Neuronal stem cell (in vitro differentiated cells): ENCODE measurements around the gene ZSWIM1.

ENCODE experiments used
- DNase-seq: peaks from one replicate; pipeline ENCODE4 v3.0.0-alpha.2; 2013; ENCODE audit warnings: low spot score
- H2AFZ ChIP-seq: one replicate; pipeline ENCODE4 v1.6.1; 2013; ENCODE audit warnings: mild to moderate bottlenecking, low read length, inconsistent platforms
- H2AK5ac ChIP-seq: 2 replicates; pipeline ENCODE4 v1.6.1; 2013; ENCODE audit warnings: low read depth, mild to moderate bottlenecking, inconsistent platforms, low read length, moderate library complexity, mixed read lengths
- H2BK120ac ChIP-seq: 2 replicates; pipeline ENCODE4 v1.6.1; 2013; ENCODE audit warnings: low read depth, mild to moderate bottlenecking, inconsistent platforms, low read length, moderate library complexity, mixed read lengths
- H2BK12ac ChIP-seq: one replicate; pipeline ENCODE4 v1.6.1; 2013; ENCODE audit warnings: low read length, inconsistent platforms
- H2BK15ac ChIP-seq: 2 replicates; pipeline ENCODE4 v1.6.1; 2013; ENCODE audit warnings: mild to moderate bottlenecking, low read length, inconsistent platforms, mixed read lengths
- H2BK5ac ChIP-seq: one replicate; pipeline ENCODE4 v1.6.1; 2013; ENCODE audit warnings: inconsistent platforms, mild to moderate bottlenecking, low read length, moderate library complexity
- H3K14ac ChIP-seq: one replicate; pipeline ENCODE4 v1.6.1; 2013; ENCODE audit warnings: low read length, inconsistent platforms
- H3K18ac ChIP-seq: 2 replicates; pipeline ENCODE4 v1.6.1; 2013; ENCODE audit warnings: low read length, inconsistent platforms
- H3K23ac ChIP-seq: 2 replicates; pipeline ENCODE4 v1.6.1; 2013; ENCODE audit warnings: low read depth, mild to moderate bottlenecking, mixed read lengths, low read length, inconsistent platforms; ENCODE audit not compliant: poor library complexity
- H3K27ac ChIP-seq: replicated peaks from 3 replicates; pipeline ENCODE4 v1.5.1; 2013; ENCODE audit warnings: low read length, inconsistent platforms
- H3K27me3 ChIP-seq, 3 experiments: 2 replicates each; pipeline ENCODE4 v1.6.1; 2013; ENCODE audit warnings: low read length in 3 of 3, mild to moderate bottlenecking in 2 of 3, inconsistent platforms in 1 of 3, low read depth in 1 of 3, mixed read lengths in 1 of 3, moderate library complexity in 1 of 3; ENCODE audit not compliant: control insufficient read depth in 3 of 3, insufficient read depth in 3 of 3
- H3K36me3 ChIP-seq, 2 donors: replicated peaks in 1 of 2; 2 replicates each; pipeline ENCODE4 v1.6.1; 2013; ENCODE audit warnings: low read length in 2 of 2; ENCODE audit not compliant: control insufficient read depth in 2 of 2, insufficient read depth in 2 of 2
- H3K4ac ChIP-seq: 2 replicates; pipeline ENCODE4 v1.6.1; 2013; ENCODE audit warnings: inconsistent platforms, mild to moderate bottlenecking, low read length, moderate library complexity
- H3K4me1 ChIP-seq, 2 donors: 1 replicate in 1 of 2; 2 replicates in 1 of 2; pipeline ENCODE4 v1.6.1; 2013; ENCODE audit warnings: low read length in 2 of 2, low read depth in 1 of 2; ENCODE audit not compliant: control insufficient read depth in 2 of 2, insufficient read depth in 1 of 2
- H3K4me2 ChIP-seq: one replicate; pipeline ENCODE4 v1.6.1; 2013; ENCODE audit warnings: mild to moderate bottlenecking, low read length, inconsistent platforms; ENCODE audit not compliant: insufficient read depth, poor library complexity, severe bottlenecking
- H3K4me3 ChIP-seq, 2 donors: 2 replicates each; pipeline ENCODE4 v1.5.1; 2013; ENCODE audit warnings: low read length in 2 of 2, mild to moderate bottlenecking in 2 of 2, inconsistent platforms in 1 of 2, moderate library complexity in 1 of 2
- H3K79me1 ChIP-seq: one replicate; pipeline ENCODE4 v1.6.1; 2013; ENCODE audit warnings: low read depth, mild to moderate bottlenecking, inconsistent platforms, low read length, moderate library complexity
- H3K9ac ChIP-seq: one replicate; pipeline ENCODE4 v1.6.1; 2013; ENCODE audit warnings: mild to moderate bottlenecking, low read depth, low read length, inconsistent platforms; ENCODE audit not compliant: poor library complexity
- H3K9me3 ChIP-seq, 2 donors: replicated peaks in 1 of 2; 2 replicates each; pipeline versions ENCODE3 to v1.6.1; 2013; ENCODE audit warnings: low read length in 2 of 2, mild to moderate bottlenecking in 2 of 2, inconsistent platforms in 1 of 2, low read depth in 1 of 2, mixed read lengths in 1 of 2, moderate library complexity in 1 of 2; ENCODE audit not compliant: control insufficient read depth in 2 of 2, insufficient read depth in 1 of 2
- H4K8ac ChIP-seq: one replicate; pipeline ENCODE4 v1.6.1; 2013; ENCODE audit warnings: low read depth, mild to moderate bottlenecking, inconsistent platforms, low read length, moderate library complexity
- H4K91ac ChIP-seq: one replicate; pipeline ENCODE4 v1.6.1; 2013; ENCODE audit warnings: low read length, low read depth, mild to moderate bottlenecking, inconsistent platforms; ENCODE audit not compliant: poor library complexity
- WGBS, 2 donors: extraction: QIAGEN DNeasy Blood & Tissue Kit; methylation state at CpG; one replicate each; pipeline ENCODE4 v1.1.7; 2013; ENCODE audit warnings: missing lambda C conversion rate in 2 of 2, mixed read lengths in 1 of 2; ENCODE audit not compliant: insufficient read length in 2 of 2, insufficient replicate concordance in 1 of 2; ENCODE audit errors: extremely low coverage in 2 of 2; 5-methylcytosine and 5-hydroxymethylcytosine counted together

ZSWIM1 gene

GRCh38 chr20:45853484-45853883 lies 27.5 kb upstream of the ZSWIM1 start:
- H3K79me1 ChIP-seq: peaks cover 2% of the 10 kb centered on the region
- WGBS, 2 donors: no CpG with 5 or more reads among the region's 2 CpGs
- no peak overlapping the region for H3K18ac ChIP-seq
- no peak overlapping the region for H2BK5ac ChIP-seq
- no peak overlapping the region for H3K14ac ChIP-seq
- no peak overlapping the region for H3K23ac ChIP-seq
- no peak overlapping the region for H3K4me3 ChIP-seq
- H4K8ac ChIP-seq: no peak overlapping the region
- H2BK15ac ChIP-seq: no peak overlapping the region
- H3K9ac ChIP-seq: no peak overlapping the region
- H3K4ac ChIP-seq: no peak overlapping the region
- H2AFZ ChIP-seq: no peak overlapping the region
- H3K27ac ChIP-seq: no peak overlapping the region
- H3K4me1 ChIP-seq: peaks cover 4 to 8% of the 10 kb centered on the region in 2 donors
- H3K27me3 ChIP-seq: no peaks in the 10 kb centered on the region
- H2BK120ac ChIP-seq: no peak overlapping the region
- H3K4me2 ChIP-seq: no peak overlapping the region
- peaks cover 0 to 20% of the 10 kb centered on the region in 2 donors for H3K36me3 ChIP-seq
- no peak overlapping the region for H4K91ac ChIP-seq
- no peak overlapping the region for H2BK12ac ChIP-seq
- H2AK5ac ChIP-seq: no peak overlapping the region
- no peaks in the 10 kb centered on the region for H3K9me3 ChIP-seq
- DNase-seq: no peak

- Histone ChIP-seq H3K4ac (no peak within 1 kb of the TSS), H3K4me3 (peak within 1 kb of the TSS; percentile 71 to 97), H2BK5ac (no peak within 1 kb of the TSS), H3K14ac (no peak within 1 kb of the TSS), H3K36me3 (peaks cover 0 to 11% of the 10 kb centered on the region in 2 donors), H3K9ac (peak within 1 kb of the TSS; percentile 95), H3K4me2 (peak within 1 kb of the TSS; percentile 86), H2AFZ (peak within 1 kb of the TSS; percentile 89), H4K91ac (no peak within 1 kb of the TSS), H3K18ac (peak within 1 kb of the TSS; percentile 89), H2AK5ac (no peak within 1 kb of the TSS), H3K23ac (peak within 1 kb of the TSS; percentile 34), H2BK120ac (no peak within 1 kb of the TSS), H3K9me3 (no peaks in the 10 kb centered on the region), H2BK15ac (no peak within 1 kb of the TSS), H3K4me1 (peaks cover 4 to 8% of the 10 kb centered on the region in 2 donors), H3K79me1 (peaks cover 2% of the 10 kb centered on the region), H4K8ac (no peak within 1 kb of the TSS), H3K27me3 (no peaks in the 10 kb centered on the region), H3K27ac (no peak within 1 kb of the TSS), H2BK12ac (no peak within 1 kb of the TSS)
- peak; percentile 100 for DNase-seq
- no CpG with 5 or more reads among the region's 36 CpGs for WGBS, 2 donors
Measured at GRCh38 chr20:45857114-45857881, 23.7 kb upstream of the ZSWIM1 start, which contains the start of the genes ACOT8 and ZSWIM3. Gene ACOT8, minus strand, starts transcription at chr20:45857392. Its CDS starts 77 bp downstream, at chr20:45857315. Gene ZSWIM3, plus strand, starts transcription at chr20:45857614. Its CDS starts 212 bp downstream, at chr20:45857826.

GRCh38 chr20:45857882-45858216 lies 23.2 kb upstream of the ZSWIM1 start:
- Histone ChIP-seq H3K27ac (no peak overlapping the region), H2AFZ (peak overlapping the region; percentile 88)
- no CpG with 5 or more reads among the region's 13 CpGs for WGBS, 2 donors

GRCh38 chr20:45859916-45860315 lies 21.1 kb upstream of the ZSWIM1 start:
- Histone ChIP-seq H2BK5ac (no peak overlapping the region), H3K9ac (no peak overlapping the region), H3K27me3 (no peaks in the 10 kb centered on the region), H3K23ac (no peak overlapping the region), H2AFZ (no peak overlapping the region), H3K4me1 (peaks cover 4 to 8% of the 10 kb centered on the region in 2 donors), H2BK120ac (no peak overlapping the region), H4K8ac (no peak overlapping the region), H3K18ac (no peak overlapping the region), H3K9me3 (no peaks in the 10 kb centered on the region), H2AK5ac (no peak overlapping the region), H3K79me1 (peaks cover 2% of the 10 kb centered on the region), H3K4me2 (no peak overlapping the region), H3K14ac (no peak overlapping the region), H3K4ac (no peak overlapping the region), H2BK12ac (no peak overlapping the region), H3K4me3 (no peak overlapping the region), H2BK15ac (no peak overlapping the region), H3K27ac (no peak overlapping the region), H3K36me3 (peaks cover 0 to 2% of the 10 kb centered on the region in 2 donors), H4K91ac (no peak overlapping the region)
- DNase-seq: no peak
- no CpG with 5 or more reads among the region's 5 CpGs for WGBS, 2 donors

More at GRCh38 chr20:45857882-45858216, 23.2 kb upstream of the ZSWIM1 start:
- H2BK12ac ChIP-seq: no peak overlapping the region
- H3K9ac ChIP-seq: peak overlapping the region; percentile 31
- H3K9me3 ChIP-seq: no peaks in the 10 kb centered on the region
- peaks cover 2% of the 10 kb centered on the region for H3K79me1 ChIP-seq
- H2BK5ac ChIP-seq: no peak overlapping the region
- no peak overlapping the region for H2AK5ac ChIP-seq
- H4K91ac ChIP-seq: no peak overlapping the region
- H3K14ac ChIP-seq: no peak overlapping the region
- no peak overlapping the region for H3K23ac ChIP-seq
- H3K36me3 ChIP-seq: peaks cover 0 to 11% of the 10 kb centered on the region in 2 donors
- peak overlapping the region; percentile 71 to 81 for H3K4me3 ChIP-seq
- H2BK15ac ChIP-seq: no peak overlapping the region
- H4K8ac ChIP-seq: no peak overlapping the region
- H3K18ac ChIP-seq: peak overlapping the region; percentile 54
- H3K27me3 ChIP-seq: no peaks in the 10 kb centered on the region
- no peak overlapping the region for H3K4ac ChIP-seq
- no peak overlapping the region for H2BK120ac ChIP-seq
- H3K4me2 ChIP-seq: peak overlapping the region; percentile 86
- H3K4me1 ChIP-seq: peaks cover 4 to 8% of the 10 kb centered on the region in 2 donors
- DNase-seq: no peak
